Fibroblast of peridontal ligament (primary cell): ENCODE data around the gene GRK1.
"Not testable (repeated sequence)": the region's sequence is repeated elsewhere in the genome, so short reads cannot be mapped to it uniquely, and the experiment has no call there.

Experiments
- DNase-seq: peaks from one replicate; pipeline ENCODE4 v3.0.0-alpha.2; 2010; ENCODE audit errors: extremely low read depth

GRK1 gene

GRCh38 chr13:113665597-113666328 is 1.3 kb upstream of the GRK1 start:
- no peak for DNase-seq

GRCh38 chr13:113666329-113666670 is 719 bp upstream of the GRK1 start:
- no peak for DNase-seq

GRCh38 chr13:113667771-113668490 is 912 bp downstream of the GRK1 start:
- no peak for DNase-seq

GRCh38 chr13:113668491-113668971 is 1.5 kb downstream of the GRK1 start:
- no peak for DNase-seq

GRCh38 chr13:113669231-113669754 is 2.3 kb downstream of the GRK1 start:
- DNase-seq: no peak

GRCh38 chr13:113669755-113670341 is 2.8 kb downstream of the GRK1 start:
- DNase-seq: no peak

GRCh38 chr13:113670541-113670940 is 3.5 kb downstream of the GRK1 start:
- DNase-seq: no peak

- no peak for DNase-seq
These were observed 4.3 kb downstream of the GRK1 start for GRCh38 chr13:113671066-113672001.

GRCh38 chr13:113672002-113672651 is 5.1 kb downstream of the GRK1 start:
- no peak for DNase-seq

GRCh38 chr13:113722921-113723320 is 55.9 kb downstream of the GRK1 start:
- no peak for DNase-seq

- no peak for DNase-seq
These were observed 56.5 kb downstream of the GRK1 start for GRCh38 chr13:113723410-113724015.

- DNase-seq: no peak
These were observed 57.2 kb downstream of the GRK1 start for GRCh38 chr13:113724016-113724758.

GRCh38 chr13:113724780-113725315 is 57.8 kb downstream of the GRK1 start:
- DNase-seq: peak; percentile 47

- not testable (repeated sequence) for DNase-seq
These were observed 58.5 kb downstream of the GRK1 start for GRCh38 chr13:113725329-113726105.

GRCh38 chr13:113726106-113726821 is 59.2 kb downstream of the GRK1 start:
- DNase-seq: not testable (repeated sequence)

GRCh38 chr13:113726961-113727411 is 60.0 kb downstream of the GRK1 start:
- DNase-seq: no peak

- DNase-seq: no peak
These were observed 61.6 kb downstream of the GRK1 start for GRCh38 chr13:113728571-113729054.
